ENCODE results near the gene PLEKHG3.

PLEKHG3 gene

DNA sequence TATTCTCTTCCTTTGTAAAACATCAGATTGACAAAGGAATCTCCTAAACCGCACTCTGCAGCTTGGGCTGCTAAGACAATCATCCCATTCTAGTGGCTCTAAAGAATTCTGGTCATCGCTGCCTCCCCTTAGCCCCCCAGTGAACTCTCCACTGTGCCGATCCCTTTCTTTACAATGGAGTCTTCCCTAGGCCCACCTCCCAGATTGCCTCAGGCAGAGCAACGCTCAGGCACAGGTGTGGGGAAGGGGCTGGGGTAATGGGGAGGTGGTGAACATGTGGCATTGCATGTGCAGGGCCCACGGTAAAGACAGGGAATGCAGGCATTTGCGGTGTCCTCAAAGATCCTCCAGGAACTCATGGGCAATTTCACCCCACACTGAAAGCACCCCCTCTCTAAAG, 86.3 kb downstream of the PLEKHG3 start:
- no peak for DNase-seq

DNA sequence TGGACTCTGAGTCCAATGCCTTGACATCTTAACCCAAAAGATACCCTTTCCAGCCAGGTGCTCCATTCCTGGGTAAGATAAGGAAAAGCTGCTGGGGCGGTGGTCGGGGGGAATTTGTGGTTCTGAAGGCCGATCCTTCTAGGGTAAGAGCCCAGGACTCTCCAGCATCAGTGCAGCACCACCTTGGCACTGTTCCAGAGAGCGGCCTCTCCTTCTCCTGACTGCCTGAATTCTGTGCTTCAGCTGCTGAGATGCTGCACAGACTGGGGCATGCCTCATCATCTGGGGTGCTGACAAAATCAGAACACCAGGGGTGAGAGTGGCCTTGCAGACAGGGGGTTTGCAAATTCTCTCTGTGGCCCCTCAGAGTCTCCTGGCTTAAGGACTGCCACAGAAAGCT, 88.0 kb downstream of the PLEKHG3 start:
- no peak for DNase-seq

DNA sequence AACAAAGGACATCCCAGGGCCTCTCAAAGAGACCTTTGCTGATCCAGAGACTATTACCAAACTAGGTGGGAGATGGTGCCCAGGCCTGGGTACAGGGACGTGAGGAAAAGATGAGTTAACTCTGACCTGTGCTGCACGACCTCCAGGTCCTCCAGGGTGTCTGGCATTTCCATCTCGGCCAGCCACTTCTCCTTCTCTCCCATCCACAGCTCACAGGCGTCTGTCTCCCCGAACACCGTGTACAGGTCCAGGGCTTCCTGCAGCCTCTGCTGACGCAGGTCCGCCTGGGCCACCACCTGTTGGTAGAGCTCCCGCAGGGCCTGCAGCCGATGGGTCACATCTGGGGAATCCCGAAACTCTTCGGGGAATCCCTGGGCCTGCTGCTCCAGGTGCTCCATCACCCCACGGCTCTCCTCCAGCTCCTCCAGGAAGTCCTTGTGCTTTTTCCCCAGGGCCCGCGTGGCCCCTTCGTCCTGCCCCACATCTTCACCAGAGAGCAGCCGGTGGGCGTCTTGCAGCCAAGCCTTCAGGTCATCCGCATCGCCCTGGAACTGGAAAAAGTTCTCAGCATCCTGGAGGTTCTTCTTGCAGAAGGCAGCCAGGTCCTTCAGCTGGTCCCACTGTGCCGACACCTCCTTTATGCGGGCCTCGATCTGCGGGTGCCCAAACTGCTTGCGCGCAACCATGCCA, 88.8 kb downstream of the PLEKHG3 start:
- no peak for DNase-seq

DNA sequence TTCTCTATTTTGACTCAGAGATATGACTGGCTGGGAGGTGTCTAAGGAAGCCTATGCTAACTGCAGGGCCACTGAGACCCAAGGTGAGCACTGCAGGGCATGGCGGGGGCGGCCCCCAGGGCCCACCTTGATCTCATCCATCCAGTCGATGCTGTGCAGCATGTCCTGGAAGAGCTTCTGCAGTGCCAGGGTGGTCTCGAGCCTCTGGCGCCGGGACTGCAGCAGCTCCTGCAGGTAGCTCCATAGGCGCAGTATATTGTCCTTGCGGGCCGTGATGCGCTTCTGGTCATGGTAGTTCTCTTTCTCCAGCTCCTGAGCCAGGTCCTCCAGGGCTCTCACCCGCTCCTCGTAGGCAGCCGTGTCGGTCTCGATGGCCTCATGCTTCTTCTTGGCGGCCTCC, 91.0 kb downstream of the PLEKHG3 start:
- no peak for DNase-seq

DNA sequence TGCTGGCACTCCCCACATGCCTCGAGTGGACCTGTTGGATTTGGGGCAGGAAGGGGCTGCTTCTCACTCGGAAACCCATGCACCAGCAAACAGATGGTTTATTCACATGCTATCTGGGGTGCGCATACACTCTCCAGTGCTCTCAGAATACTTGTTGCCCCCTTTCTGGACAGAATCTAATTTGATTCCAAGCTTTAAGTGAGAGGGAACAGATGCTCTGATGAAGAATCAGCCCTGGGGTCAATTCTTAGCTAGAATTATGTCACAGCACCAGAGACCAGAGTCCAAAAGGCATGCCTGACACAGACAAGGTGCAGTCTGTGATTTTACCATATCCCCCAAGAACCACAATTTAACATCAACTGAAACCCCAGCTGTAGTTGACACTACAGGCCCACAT, 91.7 kb downstream of the PLEKHG3 start:
- no peak for DNase-seq

DNA sequence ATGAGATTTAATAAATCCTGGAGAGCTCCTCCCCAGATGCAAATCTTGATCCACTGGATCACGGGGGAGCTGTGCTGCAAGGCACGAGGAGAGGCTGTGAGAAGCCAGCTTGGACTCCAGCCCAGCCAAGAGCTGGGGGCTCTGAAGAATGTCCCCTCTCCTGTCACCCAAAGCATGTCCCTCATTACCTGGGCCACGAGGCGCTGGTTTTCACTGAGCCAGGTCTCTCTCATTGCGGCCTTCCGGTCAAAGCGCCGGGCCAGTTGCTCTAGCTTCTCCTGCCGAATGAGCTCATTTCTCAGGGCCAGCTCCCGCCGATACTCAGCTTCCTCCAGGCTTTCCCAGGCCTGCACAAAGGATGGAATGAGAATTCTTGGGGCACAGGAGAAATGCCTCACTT, 92.1 kb downstream of the PLEKHG3 start:
- no peak for DNase-seq

DNA sequence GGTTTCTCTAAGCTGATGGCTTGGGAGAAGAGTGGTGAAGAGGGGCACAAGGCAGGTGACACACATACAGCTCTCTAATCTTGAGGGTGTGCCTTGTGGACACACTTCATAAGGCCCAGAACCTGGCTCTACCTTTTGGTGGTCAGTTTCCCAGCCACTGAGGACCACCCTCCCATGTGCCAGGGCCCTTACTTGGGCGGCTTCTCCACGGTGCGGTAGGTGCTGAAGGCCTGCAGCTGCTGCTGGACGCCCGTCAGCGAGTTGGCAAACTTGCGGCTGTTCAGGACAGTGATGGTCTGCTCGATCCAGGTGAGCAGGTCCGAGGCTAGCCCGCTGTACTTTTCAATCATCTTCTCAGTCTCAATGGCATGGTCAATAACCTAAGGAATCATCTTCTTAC, 95.3 kb downstream of the PLEKHG3 start:
- DNase-seq = no peak

Data from activated T-cell treated with anti-CD3 and anti-CD28 coated beads for 4 hours (primary cell).